GM23338 (cell line): ENCODE data around the gene DCST1. TPM values are rescaled to one million over a fixed set of nuclear protein-coding genes. Genes with fewer than 3 reads are reported as not detected.

Source experiments
- ATAC-seq: fragments of 200-7000 bp; cut with Tn5 transposase; 3 replicates; pipeline ENCODE4 v1.9.1; 2020
- DNase-seq: peaks from one replicate; pipeline ENCODE4 v3.0.0-alpha.2; 2015; ENCODE audit warnings: low spot score
- H2AFZ ChIP-seq: fragments of 200-600 bp; sonication (generic); 2 replicates; pipeline ENCODE4 v1.8.0; 2016; ENCODE audit warnings: antibody characterized with exemption, mild to moderate bottlenecking, moderate library complexity
- H3F3A ChIP-seq: fragments of 200-600 bp; sonication (generic); replicated peaks from 2 replicates; pipeline ENCODE4 v1.8.0; 2017; ENCODE audit warnings: antibody characterized with exemption, mixed run types, low read depth
- H3K27ac ChIP-seq: fragments of 200-600 bp; sonication (generic); 2 replicates; pipeline ENCODE4 v1.6.1; 2016; ENCODE audit warnings: low read depth
- H3K27me3 ChIP-seq: fragments of 200-600 bp; sonication (generic); 2 replicates; pipeline ENCODE4 v1.8.0; 2016; ENCODE audit warnings: mild to moderate bottlenecking, mixed run types, moderate library complexity; ENCODE audit not compliant: insufficient read depth
- H3K36me3 ChIP-seq: fragments of 200-600 bp; sonication (generic); 2 replicates; pipeline ENCODE4 v1.8.0; 2016; ENCODE audit warnings: mild to moderate bottlenecking; ENCODE audit not compliant: insufficient read depth
- H3K4me1 ChIP-seq: fragments of 200-600 bp; sonication (generic); 2 replicates; pipeline ENCODE4 v1.8.0; 2016; ENCODE audit warnings: mild to moderate bottlenecking, moderate library complexity; ENCODE audit not compliant: insufficient read depth
- H3K4me2 ChIP-seq: fragments of 200-600 bp; sonication (generic); 2 replicates; pipeline ENCODE4 v1.7.1; 2017; ENCODE audit warnings: mixed run types
- H3K4me3 ChIP-seq: fragments of 200-600 bp; sonication (generic); 2 replicates; pipeline ENCODE4 v1.6.1; 2016; ENCODE audit warnings: mixed run types
- H3K79me2 ChIP-seq: fragments of 200-600 bp; sonication (generic); replicated peaks from 2 replicates; pipeline ENCODE4 v1.8.0; 2017; ENCODE audit warnings: mild to moderate bottlenecking; ENCODE audit not compliant: insufficient read depth
- H3K9me2 ChIP-seq: fragments of 200-600 bp; sonication (generic); 2 replicates; pipeline ENCODE4 v1.8.0; 2017; ENCODE audit not compliant: insufficient read depth
- H4K20me1 ChIP-seq: fragments of 200-600 bp; sonication (generic); replicated peaks from 2 replicates; pipeline ENCODE4 v1.8.0; 2017; ENCODE audit warnings: mild to moderate bottlenecking; ENCODE audit not compliant: insufficient read depth
- H3K27ac Mint-ChIP-seq: 2 replicates; pipeline ENCODE4 v1.8.0; 2020; ENCODE audit warnings: inconsistent platforms, mild to moderate bottlenecking, moderate library complexity, mixed read lengths
- H3K27me3 Mint-ChIP-seq: 3 replicates; pipeline ENCODE4 v1.8.0; 2022; ENCODE audit warnings: low read depth, mild to moderate bottlenecking, moderate library complexity, mixed read lengths, inconsistent platforms; ENCODE audit not compliant: insufficient read depth, poor library complexity
- H3K36me3 Mint-ChIP-seq: 3 replicates; pipeline ENCODE4 v1.8.0; 2021; ENCODE audit warnings: low read depth, mild to moderate bottlenecking, inconsistent platforms, moderate library complexity, mixed read lengths
- H3K4me1 Mint-ChIP-seq: 3 replicates; pipeline ENCODE4 v1.8.0; 2020; ENCODE audit warnings: mild to moderate bottlenecking, inconsistent platforms, mixed read lengths
- H3K4me3 Mint-ChIP-seq: 3 replicates; pipeline ENCODE4 v1.8.0; 2021; ENCODE audit warnings: moderate library complexity, mild to moderate bottlenecking, inconsistent platforms, mixed read lengths
- H3K9me3 Mint-ChIP-seq: 3 replicates; pipeline ENCODE4 v1.8.0; 2020; ENCODE audit warnings: moderate library complexity, mild to moderate bottlenecking, inconsistent platforms, mixed read lengths
- EZH2phosphoT487 ChIP-seq: fragments of 200-600 bp; sonication (generic); IDR thresholded peaks from one replicate; pipeline ENCODE4 v1.8.1; 2018; ENCODE audit warnings: antibody characterized with exemption; ENCODE audit not compliant: unreplicated experiment
- JUNB ChIP-seq: IDR thresholded peaks from one replicate; pipeline ENCODE4 v1.6.1; 2016; ENCODE audit warnings: antibody characterized with exemption; ENCODE audit not compliant: unreplicated experiment
- NANOG ChIP-seq: IDR thresholded peaks from 2 replicates; pipeline ENCODE4 v1.6.1; 2016; ENCODE audit warnings: antibody characterized with exemption, borderline replicate concordance
- POLR2AphosphoS5 ChIP-seq: IDR thresholded peaks from 2 replicates; pipeline ENCODE4 v1.6.1; 2016; ENCODE audit warnings: antibody characterized with exemption, low read depth
- ZNF114 ChIP-seq: fragments of 250-450 bp; sonication (Bioruptor Pico); IDR thresholded peaks from 2 replicates; pipeline ENCODE4 v1.5.0; 2020; ENCODE audit warnings: mild to moderate bottlenecking, moderate library complexity
- polyA plus RNA-seq: library from polyadenylated mRNA; unstranded; fragments of >200 nt; fragmentation: Nextera tagmentation; extraction: Ambion mirVana; gene quantifications from 2 replicates; pipeline ENCODE4 v1.2.1, GENCODE V29; 2016
- total RNA-seq: library from RNA; depleted of rRNA; stranded (reverse); fragments of >200 nt; shearing (Covaris generic); gene quantifications from 2 replicates; pipeline ENCODE4 v1.2.3, GENCODE V29; 2014
- TF ChIP-seq, protein P1 (sequence below): IDR thresholded peaks from one replicate; pipeline ENCODE4 v1.6.1; 2018; ENCODE audit warnings: antibody characterized with exemption; ENCODE audit not compliant: unreplicated experiment
- TF ChIP-seq, protein P2 (sequence below), 2 experiments: fragments of 200-600 bp in 1 of 2; sonication (generic) in 1 of 2; conservative IDR thresholded peaks; 2 replicates each; pipeline versions ENCODE4 v1.5.1 to v1.6.1; 2016 to 2017; ENCODE audit warnings: antibody characterized with exemption in 2 of 2, low read depth in 2 of 2, mild to moderate bottlenecking in 2 of 2, moderate library complexity in 1 of 2
- TF ChIP-seq, protein P3 (sequence below): IDR thresholded peaks from 2 replicates; pipeline ENCODE4 v1.6.1; 2016; ENCODE audit warnings: antibody characterized with exemption

DCST1 gene
- total and polyA plus RNA-seq, 2 experiments from 2014 or later, result not detected

DNA sequence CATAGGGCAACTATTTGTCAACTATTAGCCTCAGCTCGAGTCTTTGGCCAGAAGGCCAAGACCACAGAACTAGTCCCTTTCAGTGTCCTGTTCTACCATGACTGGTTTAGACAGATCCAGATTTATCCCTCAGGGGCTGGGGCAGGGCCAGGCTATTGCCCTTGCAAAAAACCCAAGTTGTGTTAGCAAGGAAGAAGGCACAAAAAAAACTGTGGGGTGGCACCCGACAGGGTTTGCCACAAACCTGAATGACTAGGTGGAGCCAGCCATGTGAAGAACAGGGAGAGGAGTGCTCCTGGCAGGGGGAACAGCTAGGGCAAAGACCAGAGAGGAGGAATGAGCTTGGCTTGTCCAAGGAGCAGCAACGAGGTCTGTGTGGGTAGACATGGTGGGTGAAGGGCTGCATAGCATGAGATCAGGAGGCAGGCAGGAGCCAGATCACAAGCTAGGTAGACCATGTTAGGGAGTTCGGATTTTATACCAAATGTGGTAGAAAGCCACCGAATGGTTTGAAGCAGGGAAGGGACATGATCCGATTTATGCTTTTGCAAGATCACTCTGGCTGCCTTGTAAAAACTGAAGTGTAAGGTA is 4.3 kb downstream of the DCST1 start:
- Mint-ChIP-seq H3K4me3 (no peak overlapping the region), H3K27me3 (peaks cover 13% of the 10 kb centered on the region)
- DNase-seq, result no peak

DNA sequence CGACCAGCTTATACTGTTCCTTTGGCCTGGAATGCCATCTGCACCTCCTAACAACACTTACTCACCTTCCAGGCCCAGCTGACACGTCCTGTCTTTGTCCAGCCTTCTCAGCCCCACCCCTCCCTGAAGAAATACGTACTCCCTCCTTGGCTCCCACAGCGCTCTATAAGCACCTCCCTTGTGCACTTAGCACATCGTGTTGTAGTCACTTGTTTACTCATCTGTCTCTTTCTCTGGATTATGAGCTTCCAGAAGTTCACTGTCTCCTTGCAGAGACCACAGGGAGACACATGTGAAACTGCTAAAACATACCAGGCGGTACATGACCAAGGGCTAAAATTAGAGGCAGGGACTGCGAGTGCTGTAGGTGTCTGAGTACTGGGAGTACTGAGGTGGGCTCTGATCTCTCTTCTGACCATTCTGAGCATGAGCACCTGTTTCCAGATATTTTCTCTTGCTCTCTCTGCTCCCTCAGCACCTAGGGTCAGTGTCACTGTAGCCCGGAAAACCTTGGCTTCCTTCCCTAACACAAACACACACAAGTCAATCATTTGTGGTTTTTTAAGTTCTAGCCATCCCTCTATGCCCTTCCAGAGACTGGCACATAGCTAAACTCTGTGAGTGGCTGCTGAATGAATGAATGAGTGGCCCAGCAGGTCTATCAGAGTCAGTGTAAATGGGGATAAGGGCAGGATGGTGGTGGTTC is 5.1 kb downstream of the DCST1 start:
- ATAC-seq (no peak), DNase-seq (no peak)
- Histone ChIP-seq H3K27me3 (no peaks in the 10 kb centered on the region), H4K20me1 (no peaks in the 10 kb centered on the region), H3K4me1 (no peaks in the 10 kb centered on the region), H3K27ac (no peak overlapping the region), H3F3A (0 out of 2 replicates have a peak, but pooled peaks cover under 1% of the 10 kb centered on the region), H3K79me2 (no peaks in the 10 kb centered on the region), H3K4me2 (no peak overlapping the region), H3K9me2 (no peaks in the 10 kb centered on the region), H2AFZ (no peak overlapping the region), H3K36me3 (no peaks in the 10 kb centered on the region), H3K4me3 (no peak overlapping the region)
- H3K4me1 Mint-ChIP-seq, result peaks cover 1% of the 10 kb centered on the region
- no peaks in the 10 kb centered on the region for H3K36me3 Mint-ChIP-seq
- no peak overlapping the region for H3K4me3 Mint-ChIP-seq
- no peak overlapping the region for H3K27ac Mint-ChIP-seq
- H3K27me3 Mint-ChIP-seq, result peaks cover 12% of the 10 kb centered on the region
- no peaks in the 10 kb centered on the region for H3K9me3 Mint-ChIP-seq
- TF ChIP-seq, protein P1, sequence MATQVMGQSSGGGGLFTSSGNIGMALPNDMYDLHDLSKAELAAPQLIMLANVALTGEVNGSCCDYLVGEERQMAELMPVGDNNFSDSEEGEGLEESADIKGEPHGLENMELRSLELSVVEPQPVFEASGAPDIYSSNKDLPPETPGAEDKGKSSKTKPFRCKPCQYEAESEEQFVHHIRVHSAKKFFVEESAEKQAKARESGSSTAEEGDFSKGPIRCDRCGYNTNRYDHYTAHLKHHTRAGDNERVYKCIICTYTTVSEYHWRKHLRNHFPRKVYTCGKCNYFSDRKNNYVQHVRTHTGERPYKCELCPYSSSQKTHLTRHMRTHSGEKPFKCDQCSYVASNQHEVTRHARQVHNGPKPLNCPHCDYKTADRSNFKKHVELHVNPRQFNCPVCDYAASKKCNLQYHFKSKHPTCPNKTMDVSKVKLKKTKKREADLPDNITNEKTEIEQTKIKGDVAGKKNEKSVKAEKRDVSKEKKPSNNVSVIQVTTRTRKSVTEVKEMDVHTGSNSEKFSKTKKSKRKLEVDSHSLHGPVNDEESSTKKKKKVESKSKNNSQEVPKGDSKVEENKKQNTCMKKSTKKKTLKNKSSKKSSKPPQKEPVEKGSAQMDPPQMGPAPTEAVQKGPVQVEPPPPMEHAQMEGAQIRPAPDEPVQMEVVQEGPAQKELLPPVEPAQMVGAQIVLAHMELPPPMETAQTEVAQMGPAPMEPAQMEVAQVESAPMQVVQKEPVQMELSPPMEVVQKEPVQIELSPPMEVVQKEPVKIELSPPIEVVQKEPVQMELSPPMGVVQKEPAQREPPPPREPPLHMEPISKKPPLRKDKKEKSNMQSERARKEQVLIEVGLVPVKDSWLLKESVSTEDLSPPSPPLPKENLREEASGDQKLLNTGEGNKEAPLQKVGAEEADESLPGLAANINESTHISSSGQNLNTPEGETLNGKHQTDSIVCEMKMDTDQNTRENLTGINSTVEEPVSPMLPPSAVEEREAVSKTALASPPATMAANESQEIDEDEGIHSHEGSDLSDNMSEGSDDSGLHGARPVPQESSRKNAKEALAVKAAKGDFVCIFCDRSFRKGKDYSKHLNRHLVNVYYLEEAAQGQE, result no peak
- TF ChIP-seq, protein P2, sequence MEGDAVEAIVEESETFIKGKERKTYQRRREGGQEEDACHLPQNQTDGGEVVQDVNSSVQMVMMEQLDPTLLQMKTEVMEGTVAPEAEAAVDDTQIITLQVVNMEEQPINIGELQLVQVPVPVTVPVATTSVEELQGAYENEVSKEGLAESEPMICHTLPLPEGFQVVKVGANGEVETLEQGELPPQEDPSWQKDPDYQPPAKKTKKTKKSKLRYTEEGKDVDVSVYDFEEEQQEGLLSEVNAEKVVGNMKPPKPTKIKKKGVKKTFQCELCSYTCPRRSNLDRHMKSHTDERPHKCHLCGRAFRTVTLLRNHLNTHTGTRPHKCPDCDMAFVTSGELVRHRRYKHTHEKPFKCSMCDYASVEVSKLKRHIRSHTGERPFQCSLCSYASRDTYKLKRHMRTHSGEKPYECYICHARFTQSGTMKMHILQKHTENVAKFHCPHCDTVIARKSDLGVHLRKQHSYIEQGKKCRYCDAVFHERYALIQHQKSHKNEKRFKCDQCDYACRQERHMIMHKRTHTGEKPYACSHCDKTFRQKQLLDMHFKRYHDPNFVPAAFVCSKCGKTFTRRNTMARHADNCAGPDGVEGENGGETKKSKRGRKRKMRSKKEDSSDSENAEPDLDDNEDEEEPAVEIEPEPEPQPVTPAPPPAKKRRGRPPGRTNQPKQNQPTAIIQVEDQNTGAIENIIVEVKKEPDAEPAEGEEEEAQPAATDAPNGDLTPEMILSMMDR (conservative IDR thresholded peaks at IDR 0.05; ENCODE audit: low read depth in 2 of 2), result no peak
- no peak for TF ChIP-seq EZH2phosphoT487
- no peak for TF ChIP-seq ZNF114 (CRISPR knock-in tag)
- TF ChIP-seq, protein P3, sequence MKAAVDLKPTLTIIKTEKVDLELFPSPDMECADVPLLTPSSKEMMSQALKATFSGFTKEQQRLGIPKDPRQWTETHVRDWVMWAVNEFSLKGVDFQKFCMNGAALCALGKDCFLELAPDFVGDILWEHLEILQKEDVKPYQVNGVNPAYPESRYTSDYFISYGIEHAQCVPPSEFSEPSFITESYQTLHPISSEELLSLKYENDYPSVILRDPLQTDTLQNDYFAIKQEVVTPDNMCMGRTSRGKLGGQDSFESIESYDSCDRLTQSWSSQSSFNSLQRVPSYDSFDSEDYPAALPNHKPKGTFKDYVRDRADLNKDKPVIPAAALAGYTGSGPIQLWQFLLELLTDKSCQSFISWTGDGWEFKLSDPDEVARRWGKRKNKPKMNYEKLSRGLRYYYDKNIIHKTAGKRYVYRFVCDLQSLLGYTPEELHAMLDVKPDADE, result no peak
- TF ChIP-seq JUNB, result no peak

More for the DNA sequence above, 4.3 kb downstream of the DCST1 start:
- no peaks in the 10 kb centered on the region for H3F3A ChIP-seq
- no peaks in the 10 kb centered on the region for H3K9me2 ChIP-seq
- Mint-ChIP-seq H3K4me1 (no peaks in the 10 kb centered on the region; the same call in 2 of the 3 replicates), H3K27ac (no peak overlapping the region), H3K9me3 (no peaks in the 10 kb centered on the region), H3K36me3 (no peaks in the 10 kb centered on the region)
- TF ChIP-seq, protein P2 (conservative IDR thresholded peaks at IDR 0.05; ENCODE audit: low read depth in 2 of 2), result no peak
- TF ChIP-seq ZNF114 (CRISPR knock-in tag), result no peak
- TF ChIP-seq NANOG, result no peak
- no peak for TF ChIP-seq POLR2AphosphoS5
- no peak overlapping the region for H3K4me3 ChIP-seq
- no peaks in the 10 kb centered on the region for H3K79me2 ChIP-seq
- no peaks in the 10 kb centered on the region for H3K27me3 ChIP-seq
- no peaks in the 10 kb centered on the region for H4K20me1 ChIP-seq
- H3K36me3 ChIP-seq, result no peaks in the 10 kb centered on the region
- no peak for ATAC-seq
- H3K4me2 ChIP-seq, result no peak overlapping the region
- H2AFZ ChIP-seq, result no peak overlapping the region
- no peaks in the 10 kb centered on the region for H3K4me1 ChIP-seq
- H3K27ac ChIP-seq, result no peak overlapping the region
